ENCODE measurements around the gene MIOX. TPM values are rescaled to one million over a fixed set of nuclear protein-coding genes. Genes with fewer than 3 reads are reported as not detected.

Gene MIOX
- polyA plus RNA-seq, 1 donor from 2014 or later, result not detected

DNA sequence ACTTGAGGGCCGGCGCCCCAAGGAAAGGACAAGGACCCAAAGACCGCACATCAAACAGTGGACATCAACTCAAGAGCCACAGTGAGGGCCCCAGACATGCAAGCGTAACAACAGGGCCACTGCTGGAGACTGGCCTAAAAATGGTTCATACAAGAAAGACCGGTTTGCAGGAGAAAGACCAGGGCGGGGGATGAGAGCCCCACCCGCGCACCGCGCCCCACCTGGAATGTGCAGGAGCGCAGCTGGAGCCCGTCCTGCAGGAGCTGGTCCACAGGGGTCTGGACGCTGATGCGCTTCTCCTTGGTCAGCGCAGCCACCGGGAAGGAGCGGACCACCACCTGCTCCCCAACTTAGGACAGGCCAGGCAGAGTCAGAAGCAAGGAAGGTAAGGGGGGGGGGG is 25.7 kb upstream of the MIOX start:
- Histone ChIP-seq H3K4me2 (ENCODE audit: low read length) (no peak overlapping the region), H3K9ac (ENCODE audit: low read length) (no peak overlapping the region), H3K9me3 (ENCODE audit: low read length) (no peaks in the 10 kb centered on the region), H3K36me3 (ENCODE audit: insufficient read depth, low read length) (no peaks in the 10 kb centered on the region), H2AFZ (ENCODE audit: low read depth, low read length) (no peak overlapping the region), H3K79me2 (replicated peaks; ENCODE audit: insufficient read depth, low read length) (no peaks in the 10 kb centered on the region), H3K4me3 (ENCODE audit: low read length) (no peak overlapping the region), H3F3A (ENCODE audit: insufficient read depth, low read length, poor library complexity, severe bottlenecking) (no peaks in the 10 kb centered on the region), H3K27me3 (ENCODE audit: insufficient read depth, low read depth, low read length) (no peaks in the 10 kb centered on the region), H4K20me1 (ENCODE audit: insufficient read depth) (no peaks in the 10 kb centered on the region), H3K27ac (ENCODE audit: low read length) (no peak overlapping the region), H3K9me2 (ENCODE audit: insufficient read depth, low read length) (no peaks in the 10 kb centered on the region)
- TF ChIP-seq EZH2 (IDR thresholded peaks at IDR 0.05; ENCODE audit: borderline replicate concordance, insufficient read depth, low read length, poor library complexity, severe bottlenecking) (no peak), TAF1 (IDR thresholded peaks at IDR 0.05; ENCODE audit: low read depth) (no peak), RAD21 (conservative IDR thresholded peaks at IDR 0.05) (no peak), SMC3 (conservative IDR thresholded peaks at IDR 0.05; ENCODE audit: poor library complexity) (no peak), MXI1 (conservative IDR thresholded peaks at IDR 0.05; ENCODE audit: poor library complexity, severe bottlenecking) (no peak), EP300 (conservative IDR thresholded peaks at IDR 0.05; ENCODE audit: poor library complexity, severe bottlenecking) (no peak), POLR2AphosphoS5 (IDR thresholded peaks at IDR 0.05) (no peak), REST (IDR thresholded peaks at IDR 0.05; ENCODE audit: borderline replicate concordance) (no peak)
- TF ChIP-seq, protein P1, sequence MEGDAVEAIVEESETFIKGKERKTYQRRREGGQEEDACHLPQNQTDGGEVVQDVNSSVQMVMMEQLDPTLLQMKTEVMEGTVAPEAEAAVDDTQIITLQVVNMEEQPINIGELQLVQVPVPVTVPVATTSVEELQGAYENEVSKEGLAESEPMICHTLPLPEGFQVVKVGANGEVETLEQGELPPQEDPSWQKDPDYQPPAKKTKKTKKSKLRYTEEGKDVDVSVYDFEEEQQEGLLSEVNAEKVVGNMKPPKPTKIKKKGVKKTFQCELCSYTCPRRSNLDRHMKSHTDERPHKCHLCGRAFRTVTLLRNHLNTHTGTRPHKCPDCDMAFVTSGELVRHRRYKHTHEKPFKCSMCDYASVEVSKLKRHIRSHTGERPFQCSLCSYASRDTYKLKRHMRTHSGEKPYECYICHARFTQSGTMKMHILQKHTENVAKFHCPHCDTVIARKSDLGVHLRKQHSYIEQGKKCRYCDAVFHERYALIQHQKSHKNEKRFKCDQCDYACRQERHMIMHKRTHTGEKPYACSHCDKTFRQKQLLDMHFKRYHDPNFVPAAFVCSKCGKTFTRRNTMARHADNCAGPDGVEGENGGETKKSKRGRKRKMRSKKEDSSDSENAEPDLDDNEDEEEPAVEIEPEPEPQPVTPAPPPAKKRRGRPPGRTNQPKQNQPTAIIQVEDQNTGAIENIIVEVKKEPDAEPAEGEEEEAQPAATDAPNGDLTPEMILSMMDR (IDR thresholded peaks at IDR 0.05; ENCODE audit: poor library complexity, severe bottlenecking), result no peak

DNA sequence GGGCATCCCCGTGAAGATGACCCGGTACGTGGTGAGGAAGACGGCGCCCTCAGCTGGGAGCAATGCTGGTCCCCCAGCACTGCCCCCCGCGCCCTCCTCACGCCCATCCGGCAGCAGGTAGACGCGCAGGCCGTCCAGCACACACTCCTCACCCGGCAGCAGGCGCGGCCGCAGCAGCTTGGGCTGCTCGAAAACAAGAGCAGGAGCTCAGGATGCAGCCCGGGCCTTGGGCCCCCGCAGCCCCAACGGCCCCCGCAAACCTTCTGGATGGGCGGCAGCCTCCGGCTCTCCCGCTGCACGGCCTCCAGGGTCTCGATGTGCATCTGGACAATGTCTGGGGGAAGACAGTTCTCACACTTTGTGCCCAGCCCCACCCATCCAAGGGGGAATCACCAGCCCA is 25.1 kb upstream of the MIOX start:
- Histone ChIP-seq H3K9me2 (ENCODE audit: insufficient read depth, low read length) (no peaks in the 10 kb centered on the region), H3K27ac (ENCODE audit: low read length) (no peak overlapping the region), H3K79me2 (replicated peaks; ENCODE audit: insufficient read depth, low read length) (no peaks in the 10 kb centered on the region), H3F3A (ENCODE audit: insufficient read depth, low read length, poor library complexity, severe bottlenecking) (no peaks in the 10 kb centered on the region), H3K27me3 (ENCODE audit: insufficient read depth, low read depth, low read length) (no peaks in the 10 kb centered on the region), H2AFZ (ENCODE audit: low read depth, low read length) (no peak overlapping the region), H3K9me3 (ENCODE audit: low read length) (no peaks in the 10 kb centered on the region), H3K36me3 (ENCODE audit: insufficient read depth, low read length) (no peaks in the 10 kb centered on the region), H3K4me3 (ENCODE audit: low read length) (no peak overlapping the region), H3K9ac (ENCODE audit: low read length) (no peak overlapping the region), H4K20me1 (ENCODE audit: insufficient read depth) (no peaks in the 10 kb centered on the region), H3K4me2 (ENCODE audit: low read length) (no peak overlapping the region)
- TF ChIP-seq POLR2AphosphoS5 (IDR thresholded peaks at IDR 0.05) (no peak), EZH2 (IDR thresholded peaks at IDR 0.05; ENCODE audit: borderline replicate concordance, insufficient read depth, low read length, poor library complexity, severe bottlenecking) (no peak), EP300 (conservative IDR thresholded peaks at IDR 0.05; ENCODE audit: poor library complexity, severe bottlenecking) (no peak), RAD21 (conservative IDR thresholded peaks at IDR 0.05) (no peak), TAF1 (IDR thresholded peaks at IDR 0.05; ENCODE audit: low read depth) (no peak)
- TF ChIP-seq, protein P1 (IDR thresholded peaks at IDR 0.05; ENCODE audit: poor library complexity, severe bottlenecking), result no peak
